Adrenal gland (tissue), 19 donors: ENCODE data around the gene AGAP5. TPM values are rescaled to one million over a fixed set of nuclear protein-coding genes. Genes with fewer than 3 reads are reported as not detected.
A peak's percentile ranks its signal among the peaks of the same experiment; 100 is the strongest.
"Not testable (repeated sequence)": the region's sequence is repeated elsewhere in the genome, so short reads cannot be mapped to it uniquely, and the experiment has no call there.

Experiments used
- DNase-seq, 7 donors: peaks; one replicate each; pipeline ENCODE4 v3.0.0-alpha.2; 2019 to 2020
- H3K27ac ChIP-seq, 5 donors: fragments of 200-600 bp; sonication (generic) in 4 of 5; 1 replicate in 3 of 5; 2 replicates in 2 of 5; pipeline versions ENCODE4 v1.5.1 to v1.8.0; 2016 to 2020; ENCODE audit warnings: mild to moderate bottlenecking in 1 of 5
- H3K27me3 ChIP-seq: fragments of 200-600 bp; 2 replicates; pipeline ENCODE4 v1.8.0; 2021
- H3K36me3 ChIP-seq, 2 donors: fragments of 200-600 bp; replicated peaks in 1 of 2; 1 replicate in 1 of 2; 2 replicates in 1 of 2; pipeline versions ENCODE4 v1.5.1 to v1.8.0; 2018 to 2022
- H3K4me1 ChIP-seq, 2 donors: fragments of 200-600 bp; replicated peaks in 1 of 2; 1 replicate in 1 of 2; 2 replicates in 1 of 2; pipeline versions ENCODE4 v1.5.1 to v1.8.0; 2018 to 2021
- H3K4me3 ChIP-seq, 4 donors: fragments of 200-600 bp; sonication (generic) in 3 of 4; one replicate each; pipeline ENCODE4 v1.5.1; 2016 to 2018
- H3K9me3 ChIP-seq, 3 donors: fragments of 200-600 bp; sonication (generic) in 1 of 3; replicated peaks in 1 of 3; 1 replicate in 2 of 3; 2 replicates in 1 of 3; pipeline versions ENCODE4 v1.5.1 to v1.8.0; 2016 to 2021
- CTCF ChIP-seq, 6 experiments: fragments of 450-650 bp in 4 of 6; fragments of 200-600 bp in 2 of 6; sonication (generic) in 1 of 6; IDR thresholded peaks; 1 replicate in 5 of 6; 2 replicates in 1 of 6; pipeline versions ENCODE4 v1.5.1 to v1.8.0; 2016 to 2021; ENCODE audit warnings: antibody characterized with exemption in 6 of 6, mild to moderate bottlenecking in 2 of 6, moderate library complexity in 1 of 6
- POLR2A ChIP-seq, 2 donors: fragments of 450-650 bp; IDR thresholded peaks; one replicate each; pipeline ENCODE4 v1.6.1; 2017; ENCODE audit warnings: antibody characterized with exemption in 2 of 2, mild to moderate bottlenecking in 2 of 2, moderate library complexity in 1 of 2
- WGBS, 4 donors: extraction: QIAGEN DNeasy Blood & Tissue Kit in 2 of 4; methylation state at CpG; one replicate each; pipeline versions ENCODE4 v1.1.5 to v1.1.7; 2013 to 2017; 5-methylcytosine and 5-hydroxymethylcytosine counted together
- intact Hi-C, 2 donors: fragments of 100-400 bp; cut with DNase I; formaldehyde crosslinking; loops; one replicate each; pipeline versions ENCODE4 v1.14.1 to v1.15.0; 2022 to 2023
- long read RNA-seq, 10 donors: library from polyadenylated mRNA in 3 of 10; unstranded in 2 of 10; stranded (forward) in 1 of 10; transcript quantifications; one replicate each; pipeline ENCODE4 v2.0.0 and lab custom pipeline, GENCODE V29; 2021 to 2026
- polyA plus RNA-seq, 3 donors: library from polyadenylated mRNA; stranded (reverse); fragments of 200-250 nt in 2 of 3; fragments of 350-450 nt in 1 of 3; fragmentation: Illumina TruSeq in 1 of 3; extraction: RNeasy Lipid Tissue Mini Kit (QIAGEN cat#74804) in 1 of 3; gene quantifications; one replicate each; pipeline ENCODE4 v1.2.3, GENCODE V29; 2013 to 2014
- total RNA-seq, 9 donors: library from RNA; depleted of rRNA in 4 of 9; stranded (reverse); fragments of >200 nt in 4 of 9; fragments of 120-200 nt in 1 of 9; fragmentation: NEBNext Ultra II Directional in 1 of 9; extraction: Animal tissue kit (Norgen Biotek cat#: 25700) in 1 of 9; gene quantifications; one replicate each; pipeline versions ENCODE4 v1.1.0 to v1.2.4, GENCODE V29; 2013 to 2023
- donor health status: healthy with polysubstance abuse.
- donor health status: Bipolar disorder and iron deficiency.
- donor health status: DM: yes; HTN: yes; CAD: no.
- donor health status: DM: no; HTN: no; CAD: no.
- donor health status: DM: no; HTN: no; CAD: no.
- donor health status: DM: yes; HTN: yes; CAD: no.

Gene AGAP5
- total RNA-seq (10 to 100 TPM in 3 of 9 donors, 1 to 10 TPM in 6; 4.6 to 16.1 (median 7.1) TPM), polyA plus RNA-seq (10 to 100 TPM in 2 of 3 donors, 1 to 10 TPM in 1; 5.8 to 19.0 (median 13.3) TPM)
- long read RNA-seq, donor 1: 0 reads
- long read RNA-seq, donor 2: 0 reads
- long read RNA-seq, donor 3: 0 reads
- long read RNA-seq, donor 4: 0 reads
- long read RNA-seq, donor 5: 0 reads
- long read RNA-seq, donor 6: 0 reads
- long read RNA-seq, donor 7, partial matches to known transcripts: 0 of 2 reads
- long read RNA-seq, donor 7, other reads (novel, unspliced or antisense): 0 of 2 reads
- long read RNA-seq, donor 8: 0 reads
- long read RNA-seq, donor 9, partial matches to known transcripts: 0 of 1 reads
- long read RNA-seq, donor 9, other reads (novel, unspliced or antisense): 0 of 1 reads
- long read RNA-seq, donor 10, partial matches to known transcripts: 0 of 1 reads
- long read RNA-seq, donor 10, other reads (novel, unspliced or antisense): 0 of 1 reads

GRCh38 chr10:73697675-73698159, at the start of gene AGAP5:
AGAP5 (minus strand) TSS chr10:73698109; CDS start chr10:73697755, 354 bp downstream.
- H3K9me3 ChIP-seq, H3K4me3 ChIP-seq, H3K4me1 ChIP-seq, H3K27ac ChIP-seq, H3K27me3 ChIP-seq, H3K36me3 ChIP-seq, DNase-seq, intact Hi-C loops: not testable (repeated sequence)
- 92 to 98% (median 95%) methylated on average over 3 to 16 of the region's 16 CpGs for WGBS, 4 donors

- 67 to 88% (median 85%) methylated on average over 2 of the region's 2 CpGs for WGBS, 4 donors
- TF ChIP-seq CTCF (IDR thresholded peaks at IDR 0.05) (no peak), POLR2A (IDR thresholded peaks at IDR 0.05) (no peak)
- Histone ChIP-seq H3K36me3 (peaks cover 0 to 53% of the 10 kb centered on the region in 2 donors), H3K4me3 (no peak overlapping the region), H3K27me3 (no peaks in the 10 kb centered on the region), H3K9me3 (no peaks in the 10 kb centered on the region), H3K4me1 (peaks cover 33 to 45% of the 10 kb centered on the region in 2 donors), H3K27ac (no peak overlapping the region)
- peak in 1 of 7 donors; percentile 21 for DNase-seq
- intact Hi-C loops: no loop called here
Observed at GRCh38 chr10:73746721-73747120, 48.8 kb upstream of the AGAP5 start.

GRCh38 chr10:73744664-73744975, 46.7 kb upstream of the AGAP5 start:
- peak; percentile 56 to 86 (median 73) for DNase-seq
- Histone ChIP-seq H3K36me3 (peaks cover 0 to 34% of the 10 kb centered on the region in 2 donors), H3K4me1 (peaks cover 25 to 43% of the 10 kb centered on the region in 2 donors), H3K27ac (peak overlapping the region; percentile 77 to 98 (median 90)), H3K9me3 (no peaks in the 10 kb centered on the region), H3K4me3 (peak overlapping the region; percentile 50 to 87 (median 64)), H3K27me3 (no peaks in the 10 kb centered on the region)
- 0 to 1% (median 0%) methylated on average over 5 to 10 of the region's 10 CpGs for WGBS, 4 donors
- TF ChIP-seq POLR2A (IDR thresholded peaks at IDR 0.05) (no peak), CTCF (IDR thresholded peaks at IDR 0.05) (no peak)
- intact Hi-C loops: no loop called here

GRCh38 chr10:73743905-73744663, 46.2 kb upstream of the AGAP5 start, which contains the start of gene SEC24C:
SEC24C (plus strand) TSS chr10:73744372; CDS start chr10:73746833, 2,461 bp downstream.
- TF ChIP-seq POLR2A (IDR thresholded peaks at IDR 0.05) (peak; percentile 37 to 63), CTCF (IDR thresholded peaks at IDR 0.05) (peak in 1 of 6 experiments; percentile 16)
- WGBS, 4 donors: 0 to 1% (median 0%) methylated on average over 25 to 36 of the region's 36 CpGs
- no peaks in the 10 kb centered on the region for H3K27me3 ChIP-seq
- no peaks in the 10 kb centered on the region for H3K9me3 ChIP-seq
- H3K4me1 ChIP-seq: peaks cover 22 to 40% of the 10 kb centered on the region in 2 donors
- peaks cover 0 to 28% of the 10 kb centered on the region in 2 donors for H3K36me3 ChIP-seq
- peak within 1 kb of the TSS; percentile 77 to 98 (median 90) for H3K27ac ChIP-seq
- intact Hi-C loops: no loop called here
- peak; percentile 96 to 99 (median 98) for DNase-seq
- H3K4me3 ChIP-seq: peak within 1 kb of the TSS; percentile 50 to 87 (median 73)
